GM10248 (cell line): ENCODE measurements around the gene IGLL1.
"Not testable (repeated sequence)": the region's sequence is repeated elsewhere in the genome, so short reads cannot be mapped to it uniquely, and the experiment has no call there.

Experiments used
- CTCF ChIA-PET: fragments of 300-600 bp; sonication (Branson Sonifier 250); formaldehyde crosslinking; extraction: SDS; loops from one replicate; lab custom pipeline; 2021; ENCODE audit warnings: antibody characterized with exemption; lab: Yijun Ruan, JAX
- POLR2A ChIA-PET: fragments of 350-650 bp; sonication (Branson Sonifier 250); formaldehyde crosslinking; extraction: SDS; loops from one replicate; lab custom pipeline; 2020; ENCODE audit warnings: antibody characterized with exemption; lab: Yijun Ruan, JAX
- DNase-seq: peaks from one replicate; pipeline ENCODE4 v3.0.0; 2012; ENCODE audit errors: extremely low spot score
- CTCF ChIP-seq: IDR thresholded peaks from 2 replicates; pipeline ENCODE4 v1.5.1; 2012; ENCODE audit warnings: mild to moderate bottlenecking, low read depth; ENCODE audit errors: extremely low read depth, missing control alignments, control extremely low read depth

Gene IGLL1

GRCh38 chr22:23563111-23563510 lies 17.0 kb downstream of the IGLL1 start:
- POLR2A ChIA-PET: no interaction called here
- CTCF ChIA-PET: no interaction called here
- no peak for DNase-seq
- TF ChIP-seq CTCF: no peak

GRCh38 chr22:23562186-23562585 lies 17.9 kb downstream of the IGLL1 start:
- DNase-seq: no peak
- ChIA-PET CTCF (interaction anchor here (1.3 kb wide), 1 partner anchor 29 kb away, joined by 3 read pairs; no protein-coding TSS in a partner anchor), POLR2A (no interaction called here)
- no peak for TF ChIP-seq CTCF

GRCh38 chr22:23561025-23561510 lies 19.0 kb downstream of the IGLL1 start:
- CTCF ChIA-PET, POLR2A ChIA-PET, DNase-seq: not testable (repeated sequence)

GRCh38 chr22:23560215-23560614 lies 19.9 kb downstream of the IGLL1 start:
- DNase-seq, CTCF ChIA-PET: not testable (repeated sequence)
- POLR2A ChIA-PET: interaction anchor here (0.7 kb wide), 1 partner anchor 28 kb away, joined by 10 read pairs; no protein-coding TSS in a partner anchor

- no peak for TF ChIP-seq CTCF
- ChIA-PET POLR2A (no interaction called here), CTCF (interaction anchor here (1.7 kb wide), 1 partner anchor 34 kb away, joined by 5 read pairs; no protein-coding TSS in a partner anchor)
- no peak for DNase-seq
Observed at GRCh38 chr22:23557467-23557866, 22.6 kb downstream of the IGLL1 start.

GRCh38 chr22:23557036-23557435 lies 23.1 kb downstream of the IGLL1 start:
- DNase-seq: peak; percentile 13
- CTCF ChIA-PET: interaction anchor here (1.7 kb wide), 1 partner anchor 34 kb away, joined by 5 read pairs; no protein-coding TSS in a partner anchor
- POLR2A ChIA-PET: no interaction called here
- TF ChIP-seq CTCF: no peak

GRCh38 chr22:23556026-23556620 lies 24.0 kb downstream of the IGLL1 start:
- no peak for TF ChIP-seq CTCF
- peak; percentile 17 for DNase-seq
- ChIA-PET POLR2A (no interaction called here), CTCF (no interaction called here)

- ChIA-PET POLR2A (no interaction called here), CTCF (no interaction called here)
- no peak for TF ChIP-seq CTCF
- no peak for DNase-seq
Observed at GRCh38 chr22:23555118-23555517, 25.0 kb downstream of the IGLL1 start.
